K562 (cell line): ENCODE results near the gene HELZ. TPM values are rescaled to one million over a fixed set of nuclear protein-coding genes. Genes with fewer than 3 reads are reported as not detected.
A peak's percentile ranks its signal among the peaks of the same experiment; 100 is the strongest.

ENCODE experiments used
- ATAC-seq: fragments of 200-7000 bp; cut with Tn5 transposase; 3 replicates; pipeline ENCODE4 v1.9.1; 2020; ENCODE audit warnings: moderate library complexity
- BruUV-seq: library from RNA; stranded (reverse); fragments of 400-500 nt; replicated peaks from 2 replicates; lab custom pipeline; 2021; lab: Mats Ljungman, UMichigan
- CTCF ChIA-PET: fragments of 300-600 bp; formaldehyde crosslinking; extraction: SDS; loops from one replicate; lab custom pipeline; 2021; ENCODE audit warnings: low intra/inter-chr PET ratio; lab: Yijun Ruan, JAX
- POLR2A ChIA-PET: fragments of 300-600, 350-650 bp; sonication (Branson Sonifier 250); formaldehyde crosslinking; extraction: SDS; loops from one replicate; lab custom pipeline; 2021; ENCODE audit warnings: antibody characterized with exemption, inconsistent platforms; lab: Yijun Ruan, JAX
- DNase-seq, 4 experiments: peaks; one replicate each; pipeline versions ENCODE4 v3.0.0 to v3.0.0-alpha.2; 2011 to 2018; ENCODE audit warnings: low spot score in 3 of 4, mixed read lengths in 3 of 4; ENCODE audit errors: extremely low read depth in 1 of 4
- FAIRE-seq: peaks from 2 replicates; lab custom pipeline; 2011; peaks lifted over from hg19 to GRCh38; lab: Jason Lieb, UNC
- H2AFZ ChIP-seq: 2 replicates; pipeline ENCODE4 v1.6.0; 2011; ENCODE audit warnings: low read depth, low read length, control low read depth, inconsistent platforms
- H3K27ac ChIP-seq: fragments of 200-600 bp; 3 replicates; pipeline ENCODE4 v1.8.0; 2011; ENCODE audit warnings: low read depth, mild to moderate bottlenecking, control low read depth, inconsistent platforms, low read length, moderate library complexity, mixed read lengths; ENCODE audit errors: extremely low read depth
- H3K27me3 ChIP-seq, 2 experiments: fragments of 300-600 bp in 1 of 2; 2 replicates in 1 of 2; 3 replicates in 1 of 2; pipeline versions ENCODE4 v1.6.0 to v1.8.0; 2011; ENCODE audit warnings: inconsistent platforms in 2 of 2, low read length in 2 of 2, mild to moderate bottlenecking in 1 of 2, mixed read lengths in 1 of 2, moderate library complexity in 1 of 2; ENCODE audit not compliant: control insufficient read depth in 2 of 2, insufficient read depth in 2 of 2
- H3K36me3 ChIP-seq: fragments of 300-600 bp; 3 replicates; pipeline ENCODE4 v1.8.0; 2011; ENCODE audit warnings: mild to moderate bottlenecking, low read length, inconsistent platforms; ENCODE audit not compliant: control insufficient read depth, insufficient read depth
- H3K4me1 ChIP-seq, 2 experiments: fragments of 200-600 bp in 1 of 2; replicated peaks in 1 of 2; 2 replicates in 1 of 2; 3 replicates in 1 of 2; pipeline versions ENCODE4 v1.5.1 to v1.8.0; 2011; ENCODE audit warnings: inconsistent platforms in 2 of 2, low read length in 2 of 2, mild to moderate bottlenecking in 1 of 2, mixed read lengths in 1 of 2, moderate library complexity in 1 of 2; ENCODE audit not compliant: control insufficient read depth in 2 of 2, insufficient read depth in 2 of 2
- H3K4me2 ChIP-seq: 2 replicates; pipeline ENCODE4 v1.6.1; 2011; ENCODE audit warnings: low read length, control low read depth, inconsistent platforms, mixed read lengths; ENCODE audit not compliant: insufficient read depth
- H3K4me3 ChIP-seq: fragments of 200-600 bp; sonication (generic), shearing (Covaris generic); 2 replicates; pipeline ENCODE4 v1.5.1; 2016; ENCODE audit warnings: control low read depth, inconsistent platforms
- H3K79me2 ChIP-seq: fragments of 200-600 bp; 3 replicates; pipeline ENCODE4 v1.8.0; 2011; ENCODE audit warnings: low read length, inconsistent platforms; ENCODE audit not compliant: control insufficient read depth, insufficient read depth
- H3K9ac ChIP-seq, 2 experiments: 2 replicates each; pipeline versions ENCODE4 v1.6.0 to v1.6.1; 2011; ENCODE audit warnings: low read depth in 2 of 2, low read length in 2 of 2, control low read depth in 1 of 2, inconsistent platforms in 1 of 2, mild to moderate bottlenecking in 1 of 2, mixed read lengths in 1 of 2; ENCODE audit not compliant: insufficient read depth in 1 of 2
- H3K9me1 ChIP-seq: one replicate; pipeline ENCODE4 v1.6.0; 2011; ENCODE audit warnings: inconsistent platforms, mild to moderate bottlenecking, low read length, moderate library complexity; ENCODE audit not compliant: control insufficient read depth, insufficient read depth
- H3K9me3 ChIP-seq: replicated peaks from 2 replicates; pipeline ENCODE4 v1.5.1; 2011; ENCODE audit warnings: low read depth, low read length, inconsistent platforms; ENCODE audit not compliant: control insufficient read depth, insufficient read depth
- H4K20me1 ChIP-seq: replicated peaks from 2 replicates; pipeline ENCODE4 v1.6.1; 2011; ENCODE audit warnings: low read length, inconsistent platforms, mixed read lengths; ENCODE audit not compliant: control insufficient read depth, insufficient read depth
- CEBPB ChIP-seq: fragments of 450-650 bp; IDR thresholded peaks from 2 replicates; pipeline ENCODE4 v1.6.1; 2016; ENCODE audit warnings: missing genetic modification characterization, missing compliant biosample characterization
- EGR1 ChIP-seq: fragments of 450-650 bp; conservative IDR thresholded peaks from 2 replicates; pipeline ENCODE4 v1.6.1; 2017; ENCODE audit warnings: mild to moderate bottlenecking
- FOXJ3 ChIP-seq: sonication (generic); formaldehyde crosslinking; IDR thresholded peaks from 2 replicates; pipeline ENCODE4 v1.4.0; 2020; ENCODE audit warnings: mild to moderate bottlenecking, missing genetic modification reagents
- HIVEP1 ChIP-seq: fragments of 250-450 bp; sonication (Bioruptor Pico); IDR thresholded peaks from 2 replicates; pipeline ENCODE4 v1.4.0; 2020; ENCODE audit warnings: mild to moderate bottlenecking
- MITF ChIP-seq: IDR thresholded peaks from 2 replicates; pipeline ENCODE4 v1.6.1; 2014; ENCODE audit warnings: antibody characterized with exemption
- NCOA4 ChIP-seq: fragments of 450-650 bp; IDR thresholded peaks from 2 replicates; pipeline ENCODE4 v1.6.1; 2018; ENCODE audit warnings: mild to moderate bottlenecking; ENCODE audit not compliant: partially characterized antibody
- SOX6 ChIP-seq: fragments of 450-650 bp; IDR thresholded peaks from 2 replicates; pipeline ENCODE4 v1.6.1; 2014; ENCODE audit warnings: mild to moderate bottlenecking
- ZBTB33 ChIP-seq: sonication (generic); formaldehyde crosslinking; IDR thresholded peaks from 2 replicates; pipeline ENCODE4 v1.8.1; 2023; ENCODE audit warnings: mild to moderate bottlenecking, missing genetic modification reagents
- ZNF232 ChIP-seq: sonication (generic); formaldehyde crosslinking; IDR thresholded peaks from 2 replicates; pipeline ENCODE4 v1.8.0; 2022; ENCODE audit warnings: mild to moderate bottlenecking, missing genetic modification reagents
- WGBS: fragments of 100-300 bp; shearing (Covaris generic); methylation state at CpG from one replicate; pipeline ENCODE4 v1.1.6; 2016; ENCODE audit warnings: low coverage, mixed read lengths; ENCODE audit not compliant: insufficient coverage; ENCODE audit errors: missing lambda C conversion rate; 5-methylcytosine and 5-hydroxymethylcytosine counted together
- in situ Hi-C: fragments of 300-500 bp; cut with MboI; formaldehyde crosslinking; loops from 4 replicates; pipeline ENCODE4 v1.15.0; 2018; ENCODE audit warnings: inconsistent platforms, mixed read lengths
- intact Hi-C: fragments of 100-400 bp; cut with micrococcal nuclease; formaldehyde crosslinking; loops from 2 replicates; pipeline ENCODE4 v1.14.2; 2022
- polyA plus RNA-seq, 8 experiments: library from polyadenylated mRNA; depleted of rRNA in 4 of 8; stranded (reverse) in 5 of 8; unstranded in 3 of 8; fragments of >200 nt; fragmentation: Nextera tagmentation in 2 of 8; fragmentation: Illumina TruSeq in 1 of 8; extraction: Ambion mirVana in 2 of 8; extraction: Trizol in 1 of 8; gene quantifications; 2 replicates each; pipeline versions ENCODE4 v1.2.1 to v1.2.3, GENCODE V29; 2011 to 2014; ENCODE audit warnings: inconsistent platforms in 1 of 8, missing spikeins in 1 of 8
- small RNA-seq: library from RNA; depleted of rRNA; stranded (forward); fragments of <200 nt; gene quantifications from one replicate; pipeline ENCODE3, GENCODE V24; 2014
- total RNA-seq, 7 experiments: library from RNA; depleted of rRNA in 6 of 7; stranded (reverse); fragments of >200 nt in 6 of 7; fragmentation: Illumina TruSeq in 2 of 7; extraction: Trizol in 2 of 7; gene quantifications; 2 replicates each; pipeline versions ENCODE4 v1.2.1 to v1.2.3, GENCODE V29; 2011 to 2021; ENCODE audit warnings: low replicate concordance in 1 of 7

Gene HELZ
- total and polyA plus RNA-seq, 9 of the 15 experiments (the other 6 are each of a cell fraction or from before 2014, with no cell fraction given), result 5.2 to 39.8 (median 17.3) TPM

GRCh38 chr17:67021743-67022450 lies 223.1 kb downstream of the HELZ start (continued):
- TF ChIP-seq ZBTB33, result no peak
- TF ChIP-seq ZNF232 (CRISPR knock-in tag), result no peak
- no peak for TF ChIP-seq SOX6
- TF ChIP-seq HIVEP1 (CRISPR knock-in tag), result no peak
- TF ChIP-seq MITF, result no peak
- no peak for TF ChIP-seq NCOA4
- TF ChIP-seq CEBPB, result no peak
- TF ChIP-seq, all 486 proteins: peak for 0

- POLR2A ChIA-PET, result no interaction called here
- BruUV-seq, result no TSS peak
- peaks cover 3% of the 10 kb centered on the region; the same call in 1 of the 2 replicates for H4K20me1 ChIP-seq
- no peak overlapping the region for H3K4me3 ChIP-seq
- DNase-seq (peak; percentile 26 to 41 (median 36)), FAIRE-seq (no peak), ATAC-seq (no peak; the same call in 2 of the 3 replicates)
- H3K9me3 ChIP-seq, result no peaks in the 10 kb centered on the region
- peaks cover 56 to 95% of the 10 kb centered on the region in 2 experiments for H3K27me3 ChIP-seq
- no peak for TF ChIP-seq FOXJ3
- TF ChIP-seq EGR1, result peak; percentile 84
- H3K4me1 ChIP-seq, result peaks cover 0 to 4% of the 10 kb centered on the region in 2 experiments; a peak in 2 of 5 replicates
- CTCF ChIA-PET, result no interaction called here
- H3K27ac ChIP-seq, result no peak overlapping the region
- 0% methylated on average over 7 of the region's 7 CpGs for WGBS
- no peak overlapping the region for H3K4me2 ChIP-seq
- in situ Hi-C loops (no loop called here), intact Hi-C loops (no loop called here)
- no peaks in the 10 kb centered on the region for H3K79me2 ChIP-seq
- no peaks in the 10 kb centered on the region for H3K36me3 ChIP-seq
- H2AFZ ChIP-seq, result no peak overlapping the region
- no peaks in the 10 kb centered on the region for H3K9me1 ChIP-seq
- H3K9ac ChIP-seq, result no peak overlapping the region; a peak in 1 of 4 replicates
These were observed 223.8 kb downstream of the HELZ start for GRCh38 chr17:67021196-67021595.

Small RNAs within 50 kb of the gene (small RNA-seq; reads per million reads assigned to genes)
- gene AC007448.1 (not detected), gene RF00393 (not detected), gene RNA5SP447 (not detected)

Other genes starting within 250 kb of the HELZ start
- gene CACNG1, start 200.6 kb downstream of the HELZ start, total RNA-seq (2014; rRNA removed), result not detected in 2 replicates
- not detected in 2 replicates for gene CACNG1, start 200.6 kb downstream of the HELZ start, total RNA-seq (2014; rRNA removed; fragmentation: Illumina TruSeq; extraction: Trizol)
- not detected in 2 replicates for gene CACNG1, start 200.6 kb downstream of the HELZ start, total RNA-seq (2015; rRNA removed; fragmentation: Illumina TruSeq; extraction: Trizol)
- not detected in 2 replicates for gene CACNG1, start 200.6 kb downstream of the HELZ start, total RNA-seq (2021)
- not detected in 2 replicates for gene CACNG1, start 200.6 kb downstream of the HELZ start, polyA plus RNA-seq (2011; rRNA removed)
- gene CACNG1, start 200.6 kb downstream of the HELZ start, polyA plus RNA-seq (2014; fragmentation: Illumina TruSeq; extraction: Trizol), result not detected in 2 replicates
- not detected for gene CACNG1, start 200.6 kb downstream of the HELZ start, polyA plus RNA-seq (2014; fragmentation: Nextera tagmentation; extraction: Ambion mirVana)
- gene CACNG1, start 200.6 kb downstream of the HELZ start, polyA plus RNA-seq (2014; rRNA removed), result not detected in 2 replicates
- gene PSMD12, start 121.4 kb upstream of the HELZ start, total RNA-seq (2014; rRNA removed), result 36.6 and 46.1 TPM in 2 replicates
- gene PSMD12, start 121.4 kb upstream of the HELZ start, total RNA-seq (2014; rRNA removed; fragmentation: Illumina TruSeq; extraction: Trizol), result 60.9 and 84.1 TPM in 2 replicates
- gene PSMD12, start 121.4 kb upstream of the HELZ start, total RNA-seq (2015; rRNA removed; fragmentation: Illumina TruSeq; extraction: Trizol), result 47.3 and 54.8 TPM in 2 replicates
- gene PSMD12, start 121.4 kb upstream of the HELZ start, total RNA-seq (2021), result 90.0 and 103 TPM in 2 replicates
- 55.0 and 87.9 TPM in 2 replicates for gene PSMD12, start 121.4 kb upstream of the HELZ start, polyA plus RNA-seq (2011; rRNA removed)
- gene PSMD12, start 121.4 kb upstream of the HELZ start, polyA plus RNA-seq (2014; fragmentation: Illumina TruSeq; extraction: Trizol), result 136 and 150 TPM in 2 replicates
- 10 to 100 TPM; 39.5 to 65.5 TPM for gene PSMD12, start 121.4 kb upstream of the HELZ start, polyA plus RNA-seq (2014; fragmentation: Nextera tagmentation; extraction: Ambion mirVana)
- gene PSMD12, start 121.4 kb upstream of the HELZ start, polyA plus RNA-seq (2014; rRNA removed), result 86.9 and 108 TPM in 2 replicates
- gene PITPNC1, start 132.1 kb upstream of the HELZ start, total RNA-seq (2014; rRNA removed), result 0.37 and 0.82 TPM in 2 replicates
- gene PITPNC1, start 132.1 kb upstream of the HELZ start, total RNA-seq (2014; rRNA removed; fragmentation: Illumina TruSeq; extraction: Trizol), result 0.70 and 0.80 TPM in 2 replicates
- 0.25 and 0.53 TPM in 2 replicates for gene PITPNC1, start 132.1 kb upstream of the HELZ start, total RNA-seq (2015; rRNA removed; fragmentation: Illumina TruSeq; extraction: Trizol)
- 0.85 and 1.1 TPM in 2 replicates for gene PITPNC1, start 132.1 kb upstream of the HELZ start, total RNA-seq (2021)
- 0.65 and 0.76 TPM in 2 replicates for gene PITPNC1, start 132.1 kb upstream of the HELZ start, polyA plus RNA-seq (2011; rRNA removed)
- gene PITPNC1, start 132.1 kb upstream of the HELZ start, polyA plus RNA-seq (2014; fragmentation: Illumina TruSeq; extraction: Trizol), result 0.83 and 1.0 TPM in 2 replicates
- under 1 TPM; 0.11 to 0.45 TPM for gene PITPNC1, start 132.1 kb upstream of the HELZ start, polyA plus RNA-seq (2014; fragmentation: Nextera tagmentation; extraction: Ambion mirVana)
- gene PITPNC1, start 132.1 kb upstream of the HELZ start, polyA plus RNA-seq (2014; rRNA removed), result 0.37 and 0.49 TPM in 2 replicates